AG08396 (cell line): Measurements from ENCODE around the gene IGSF10.

ENCODE experiments used
- DNase-seq: peaks from one replicate; pipeline ENCODE4 v3.0.0; 2012; ENCODE audit warnings: low spot score, mixed read lengths

The IGSF10 gene

DNA sequence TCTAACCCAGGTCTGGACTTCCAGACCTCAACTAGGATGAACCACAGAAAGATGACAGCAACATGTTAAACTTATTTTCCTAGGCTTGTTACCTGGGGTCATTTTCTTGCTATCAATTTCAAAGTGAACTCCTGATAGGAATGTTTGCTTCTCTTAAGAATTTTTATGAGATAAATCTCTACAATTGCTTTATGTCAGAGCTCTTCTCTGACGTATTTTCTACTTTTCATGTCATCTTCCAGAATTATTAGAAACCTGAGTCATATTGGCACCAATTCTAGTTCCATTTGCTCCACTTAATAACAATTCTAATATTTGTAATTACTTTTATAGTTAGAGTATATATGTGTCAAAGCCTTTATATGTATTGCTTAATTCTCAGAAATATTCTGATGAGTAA, 2.1 kb upstream of the IGSF10 start:
- no peak for DNase-seq

DNA sequence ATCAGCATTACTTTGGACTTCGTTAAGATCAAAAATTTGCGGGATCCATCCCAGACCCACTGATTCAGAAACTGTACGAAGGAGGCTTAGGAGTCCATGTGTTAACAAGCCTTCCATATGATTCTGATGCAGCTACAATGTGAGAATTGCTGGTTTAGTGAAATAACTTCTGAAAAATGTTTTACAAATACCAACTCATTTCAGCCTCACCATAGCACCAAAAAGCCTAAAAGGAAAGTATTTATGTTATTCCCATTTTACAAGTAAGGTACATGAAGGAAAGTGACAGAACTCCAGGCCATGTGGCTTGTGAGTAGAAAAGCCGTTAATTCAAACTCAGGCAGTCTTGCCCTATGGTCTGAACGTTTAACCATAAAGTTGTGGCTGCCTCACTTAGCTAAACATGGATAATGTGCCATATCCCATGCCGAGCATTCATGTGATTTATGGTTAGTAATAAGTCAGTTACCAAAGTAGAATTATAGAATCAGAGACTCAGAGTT, 1.5 kb upstream of the IGSF10 start:
- DNase-seq, result no peak

DNA sequence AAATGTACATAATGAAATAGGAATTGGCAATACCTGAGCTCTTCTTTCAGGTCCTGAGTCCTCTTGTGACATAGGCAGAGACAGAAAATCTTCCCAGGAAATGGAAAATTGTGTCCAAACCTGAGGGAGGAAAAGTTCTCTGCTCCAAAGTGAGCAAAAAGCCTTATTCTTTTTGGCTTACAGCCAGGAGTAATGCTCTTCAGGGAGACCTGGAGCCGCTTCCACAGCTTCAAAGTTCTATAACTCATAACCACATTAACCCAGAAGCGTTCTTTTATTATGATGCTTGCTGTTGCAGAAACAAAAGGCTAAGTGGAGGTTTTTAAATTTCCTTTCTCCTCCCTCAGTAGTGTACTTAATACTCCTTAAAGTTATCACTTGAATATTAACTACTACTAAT, 633 bp downstream of the IGSF10 start:
- DNase-seq, result no peak

DNA sequence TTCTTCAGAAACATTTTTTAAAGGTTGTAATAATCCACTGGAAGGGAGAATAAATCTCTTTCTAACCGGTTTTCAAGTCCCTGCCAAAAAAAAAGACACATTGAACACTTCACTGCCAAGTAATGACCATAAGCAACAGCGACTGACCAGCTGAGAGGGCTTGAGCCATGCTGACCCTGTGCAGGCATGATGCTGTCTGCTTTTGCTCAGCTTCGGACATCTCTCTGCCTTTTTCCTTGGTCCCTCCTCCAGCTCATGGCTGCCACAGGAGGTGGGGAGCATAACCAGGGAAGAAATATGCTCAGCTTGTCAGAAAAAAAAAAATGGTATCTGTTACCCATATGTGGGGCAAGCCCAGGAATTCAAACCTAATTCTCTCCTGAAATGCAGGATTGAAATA, 1.5 kb downstream of the IGSF10 start:
- DNase-seq, result no peak

DNA sequence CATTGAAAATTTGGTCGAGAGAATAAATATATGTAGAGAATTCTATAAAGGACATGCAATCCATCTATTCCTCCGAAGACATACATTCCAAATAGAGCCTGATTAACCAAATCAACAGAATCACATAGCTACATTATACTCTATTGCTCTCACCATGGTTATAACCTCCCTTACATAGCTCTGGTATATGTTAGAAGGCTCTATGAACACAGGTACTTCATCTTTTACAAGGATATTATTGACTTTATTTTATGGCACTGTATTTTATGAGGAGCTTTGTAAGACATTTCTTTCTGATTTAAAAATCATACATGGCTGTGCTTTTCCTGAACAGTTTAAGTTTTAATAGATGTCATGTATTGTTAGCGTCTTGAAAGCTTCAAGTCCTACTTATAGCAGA, 4.8 kb downstream of the IGSF10 start:
- DNase-seq, result no peak

DNA sequence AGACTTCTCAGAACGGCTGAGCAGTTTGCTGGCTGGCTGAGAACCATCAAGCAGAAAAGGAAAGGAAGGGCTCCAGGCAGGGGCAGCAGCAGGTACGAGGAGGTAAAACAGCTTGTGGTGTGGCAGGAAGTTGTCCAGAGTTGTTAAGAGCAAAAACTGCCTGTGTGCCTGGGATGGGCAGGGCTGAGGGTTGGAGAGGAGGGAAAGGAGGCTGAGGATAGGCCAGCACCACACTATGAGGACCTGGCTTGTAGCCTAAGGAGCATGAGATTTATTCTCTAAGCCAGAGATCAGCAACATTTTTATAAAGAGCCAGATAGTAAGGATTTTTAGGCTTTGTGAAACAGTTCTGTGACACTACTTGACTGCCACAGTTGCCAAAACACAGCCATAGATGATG, 8.0 kb downstream of the IGSF10 start:
- no peak for DNase-seq

DNA sequence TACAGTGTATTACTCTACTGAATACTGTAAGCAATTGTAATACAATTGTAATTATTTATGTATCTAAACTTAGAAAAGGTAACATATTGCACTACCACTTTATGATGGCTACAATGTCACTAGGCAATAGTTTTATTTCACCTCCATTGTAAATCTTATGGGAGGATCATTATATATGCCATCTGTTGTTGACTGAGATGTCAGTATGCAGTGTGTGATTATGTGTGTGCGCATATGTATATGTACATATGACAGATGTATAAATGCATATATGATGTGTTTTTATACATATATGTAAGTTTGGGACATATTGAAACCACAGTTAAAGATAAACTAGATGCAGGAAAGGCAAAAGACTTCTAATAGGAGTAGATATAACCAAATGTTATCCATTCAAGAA, 8.5 kb downstream of the IGSF10 start:
- no peak for DNase-seq

DNA sequence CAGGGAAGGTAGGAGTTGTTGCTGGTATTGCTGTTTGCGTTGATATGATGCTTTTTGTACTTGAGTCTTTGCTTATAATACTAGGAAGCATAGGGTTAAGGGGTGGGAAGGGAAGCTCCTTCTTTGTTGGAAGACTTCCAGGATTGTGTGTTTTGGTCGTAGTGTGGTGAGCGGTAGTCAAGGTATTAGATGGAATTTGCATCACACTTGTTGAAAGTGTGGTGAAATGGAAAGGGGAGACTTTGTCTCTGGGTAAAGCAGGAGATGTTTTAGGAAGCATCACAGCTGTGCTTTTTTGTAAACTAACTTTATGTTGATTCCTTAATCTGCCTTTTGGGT, 14.9 kb downstream of the IGSF10 start:
- DNase-seq, result no peak

DNA sequence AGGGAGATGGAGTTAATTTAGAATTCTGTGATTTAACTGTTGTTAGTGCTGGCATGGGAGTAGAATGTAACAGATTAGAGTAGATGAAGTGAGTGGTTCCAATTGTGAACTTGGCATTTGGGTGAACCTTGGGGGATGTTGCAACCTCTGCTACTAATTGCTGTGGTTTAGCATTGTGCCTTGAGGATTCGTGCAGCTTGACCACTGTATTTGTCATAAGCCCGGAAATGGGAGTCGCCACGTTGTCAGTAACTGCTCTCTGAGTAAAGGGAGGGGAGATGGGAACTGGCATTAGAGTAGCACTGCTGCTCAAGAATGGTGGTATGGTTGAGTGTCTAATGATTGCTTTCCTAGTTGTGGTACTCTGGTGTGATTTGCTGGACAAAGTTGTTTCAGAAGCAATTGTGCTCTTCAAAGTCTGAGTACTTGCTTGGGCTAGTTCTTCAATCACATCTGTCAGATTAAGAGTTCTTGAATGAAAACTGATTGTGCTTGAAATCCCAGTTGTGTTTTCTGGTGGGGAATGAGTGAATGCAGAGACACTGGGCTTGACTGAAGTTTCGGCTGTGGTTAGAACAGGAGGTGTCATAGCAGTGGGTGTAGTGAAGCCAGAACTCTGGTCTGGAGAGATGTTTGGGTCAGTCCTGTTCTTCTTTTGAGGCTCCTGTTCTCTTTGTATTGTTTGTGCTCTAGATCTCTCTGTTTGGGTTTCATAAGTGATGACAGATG, 15.4 kb downstream of the IGSF10 start:
- peak; percentile 55 for DNase-seq

DNA sequence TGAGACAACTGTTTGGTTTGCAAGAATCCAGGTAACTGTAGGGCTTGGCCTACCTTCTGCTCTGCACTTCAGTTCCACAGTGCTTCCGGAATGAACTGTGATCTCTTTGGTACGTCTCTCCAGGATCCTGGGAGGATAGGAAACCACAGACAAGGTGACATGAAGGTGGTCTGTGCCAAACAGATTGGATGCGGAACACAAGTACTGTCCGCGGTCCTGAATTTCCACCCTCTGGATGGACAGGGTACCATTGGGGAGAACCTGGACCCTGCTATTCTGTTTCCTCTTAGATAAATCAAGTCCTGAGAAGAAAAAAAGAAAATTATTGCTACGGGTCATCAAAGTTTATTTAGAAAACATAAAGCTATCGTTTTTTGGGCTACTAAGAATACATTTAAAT, 17.3 kb downstream of the IGSF10 start:
- no peak for DNase-seq

DNA sequence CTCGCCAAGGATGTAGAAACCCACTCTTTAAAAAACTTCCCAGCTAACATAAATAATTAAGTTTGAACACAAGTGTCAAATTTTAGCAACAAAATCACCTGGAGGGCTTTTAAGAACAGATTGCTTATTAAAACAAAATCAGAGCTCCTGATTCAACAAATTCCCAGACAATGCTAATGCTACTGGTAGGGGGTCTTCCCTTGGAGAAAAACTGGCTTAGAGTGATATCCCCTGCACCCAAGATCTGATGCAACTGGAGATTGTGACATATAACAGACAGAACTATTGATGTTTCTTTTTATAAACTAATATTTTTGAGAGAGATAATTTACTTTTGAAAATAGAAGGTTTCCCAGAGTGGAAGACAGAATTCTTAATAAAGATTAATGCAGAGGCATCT, 19.9 kb downstream of the IGSF10 start:
- DNase-seq, result no peak

DNA sequence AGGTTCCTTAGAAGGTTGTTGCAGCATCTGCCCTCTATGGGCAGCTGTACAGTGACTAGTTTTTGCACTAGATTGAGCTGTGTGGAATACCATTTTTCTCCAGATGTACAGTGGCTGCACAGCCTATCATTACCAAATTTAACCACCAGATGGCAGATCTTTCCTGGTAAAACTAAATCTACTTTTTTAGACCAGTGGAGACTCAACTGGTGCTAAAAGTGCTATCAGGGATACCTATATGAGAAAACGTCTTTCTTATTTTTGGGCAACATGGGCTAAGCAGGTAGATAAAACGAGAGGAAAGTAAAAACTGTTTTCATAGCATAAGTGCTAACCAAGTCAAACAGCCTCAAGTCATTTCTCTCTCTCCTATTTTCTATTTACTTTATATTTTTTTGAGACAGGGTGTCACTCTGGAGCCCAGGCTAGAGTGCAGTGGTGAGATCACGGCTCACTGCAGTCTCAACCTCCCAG, 21.2 kb downstream of the IGSF10 start:
- peak; percentile 47 for DNase-seq

DNA sequence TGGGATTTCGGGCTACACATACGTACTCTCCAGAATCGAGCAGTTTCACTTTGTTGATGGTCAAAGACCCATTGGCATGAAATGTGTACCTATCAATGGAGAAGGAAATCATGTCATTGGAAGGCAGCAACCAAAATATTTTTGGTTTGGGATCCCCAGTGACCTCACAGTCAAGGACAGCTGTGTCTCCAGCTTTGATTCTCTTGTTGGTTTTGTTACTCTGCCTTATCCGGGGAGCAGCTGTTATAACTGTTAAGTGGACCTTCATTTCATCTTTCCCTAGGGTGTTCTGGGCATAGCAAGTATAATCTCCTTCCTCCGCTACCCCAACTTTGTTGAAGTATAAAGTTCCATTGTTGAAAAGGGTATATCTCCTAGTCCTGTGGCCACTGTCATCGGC, 23.0 kb downstream of the IGSF10 start:
- no peak for DNase-seq

DNA sequence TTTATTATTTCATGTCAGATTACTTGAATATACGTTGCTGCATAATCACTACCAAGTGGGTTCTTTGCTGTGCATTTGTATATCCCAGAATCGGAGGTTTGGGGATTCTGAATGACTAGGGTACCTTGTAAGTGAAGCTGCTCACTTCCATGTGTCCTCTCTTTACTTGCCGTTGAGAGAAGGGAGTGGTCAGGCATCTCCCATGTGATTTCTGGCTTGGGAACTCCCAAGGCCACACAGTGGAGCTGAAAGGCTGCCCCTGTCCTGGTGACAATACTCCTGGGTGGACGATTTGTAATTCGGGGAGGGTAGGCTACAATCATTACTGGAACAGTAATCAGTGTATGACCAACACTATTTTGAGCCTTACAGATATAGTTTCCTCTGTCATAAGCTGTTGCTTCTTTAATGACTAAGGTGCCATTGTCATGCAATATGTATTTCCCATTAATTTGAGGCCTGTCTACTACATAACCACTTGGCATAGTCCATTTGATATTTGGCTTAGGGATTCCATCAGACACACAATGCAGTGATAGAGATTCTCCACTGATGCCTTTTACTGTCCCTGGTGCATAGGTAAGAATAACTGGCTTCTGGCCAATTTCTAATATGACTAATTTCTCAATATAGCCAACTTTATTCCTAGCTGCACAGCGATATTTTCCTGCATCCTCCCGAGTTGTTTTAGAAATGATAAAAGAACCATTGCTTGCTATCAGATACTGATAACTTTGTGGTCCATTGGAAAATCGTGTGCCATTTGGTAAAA, 24.0 kb downstream of the IGSF10 start:
- DNase-seq, result no peak

DNA sequence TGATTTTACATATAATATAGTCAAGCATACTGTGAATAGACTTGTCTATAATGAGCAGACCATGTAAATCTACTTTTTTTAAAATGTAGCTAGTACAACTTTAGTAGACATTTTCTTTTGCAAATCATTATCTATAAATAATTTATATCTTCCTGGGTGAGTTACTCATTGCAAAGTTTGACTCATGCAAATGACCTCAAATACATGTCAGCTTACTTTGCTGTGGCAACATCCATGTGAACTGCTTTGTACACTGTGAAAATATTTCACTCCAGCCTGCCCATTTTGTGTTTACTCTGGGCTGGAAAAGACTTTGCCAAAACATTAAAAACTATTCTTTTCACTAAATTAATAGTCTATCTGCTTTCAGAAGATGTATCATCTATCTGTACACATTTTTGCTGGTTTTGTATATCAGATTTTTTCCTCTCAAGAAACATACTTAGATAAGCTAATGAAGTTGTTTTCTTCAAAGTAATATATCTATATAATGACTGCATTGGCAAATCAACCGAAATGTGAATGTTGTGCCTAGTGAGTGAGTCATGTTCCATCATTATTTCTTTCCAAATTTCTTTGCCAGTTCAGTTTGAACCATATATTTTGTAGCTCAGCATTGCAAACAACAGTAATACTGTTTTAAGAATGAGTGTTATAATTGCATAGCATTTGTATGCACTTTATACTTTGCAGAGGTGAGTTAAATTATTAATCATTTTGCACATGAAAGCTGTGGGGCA, 26.5 kb downstream of the IGSF10 start:
- DNase-seq, result peak; percentile 83

DNA sequence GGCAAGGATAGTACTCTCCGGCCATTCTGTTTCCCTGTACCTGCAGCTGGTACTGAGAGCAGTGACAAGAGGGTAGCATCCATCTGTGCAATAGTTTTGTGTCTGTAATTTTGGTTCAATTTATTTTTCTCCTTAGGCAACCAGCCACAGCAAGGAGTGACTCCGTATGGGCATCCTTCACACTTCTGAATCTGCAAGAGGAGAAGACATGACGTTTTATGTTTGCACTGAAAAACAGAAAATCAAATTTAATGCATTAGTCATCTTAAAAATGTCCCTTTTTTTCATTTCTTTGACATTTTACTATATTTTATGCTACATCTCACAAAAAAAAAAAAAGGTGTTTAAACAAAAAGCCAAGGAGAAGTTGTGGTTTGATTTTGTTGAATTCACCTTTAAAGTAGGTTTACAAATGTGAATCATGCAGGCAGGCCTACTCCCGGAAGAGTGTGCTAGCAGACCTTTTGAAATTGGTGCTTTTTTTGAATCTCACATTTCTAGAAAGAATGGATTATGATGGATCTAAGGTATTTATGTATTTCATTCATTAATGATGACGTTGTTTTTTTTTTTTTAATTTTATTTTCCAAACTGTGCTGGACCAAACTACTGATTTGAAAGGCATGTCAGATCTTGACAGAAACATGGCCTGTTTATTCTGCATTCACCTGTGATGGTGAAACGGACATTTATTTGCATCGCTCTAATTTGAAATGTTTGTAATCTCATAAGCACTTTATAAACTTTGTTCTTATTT, 28.1 kb downstream of the IGSF10 start:
- no peak for DNase-seq

DNA sequence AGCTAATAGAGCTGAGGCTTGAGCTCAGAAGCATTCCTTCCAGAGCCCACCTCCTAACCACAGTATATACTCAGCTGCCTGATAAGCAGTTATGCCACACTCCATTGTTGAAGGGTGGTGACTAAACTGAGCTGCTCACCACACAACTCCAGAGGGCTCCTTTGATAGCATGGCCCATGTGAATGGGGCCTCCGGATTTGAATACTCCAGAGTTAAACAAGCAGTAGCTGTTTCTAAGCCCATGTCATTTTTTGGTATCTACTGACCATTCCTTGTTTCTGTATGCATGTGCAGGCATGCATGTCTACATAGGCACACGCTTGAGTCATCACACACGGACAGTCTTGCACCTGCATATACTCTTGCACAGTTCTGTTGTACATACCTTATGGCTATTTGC, 28.9 kb downstream of the IGSF10 start:
- DNase-seq, result peak; percentile 50

DNA sequence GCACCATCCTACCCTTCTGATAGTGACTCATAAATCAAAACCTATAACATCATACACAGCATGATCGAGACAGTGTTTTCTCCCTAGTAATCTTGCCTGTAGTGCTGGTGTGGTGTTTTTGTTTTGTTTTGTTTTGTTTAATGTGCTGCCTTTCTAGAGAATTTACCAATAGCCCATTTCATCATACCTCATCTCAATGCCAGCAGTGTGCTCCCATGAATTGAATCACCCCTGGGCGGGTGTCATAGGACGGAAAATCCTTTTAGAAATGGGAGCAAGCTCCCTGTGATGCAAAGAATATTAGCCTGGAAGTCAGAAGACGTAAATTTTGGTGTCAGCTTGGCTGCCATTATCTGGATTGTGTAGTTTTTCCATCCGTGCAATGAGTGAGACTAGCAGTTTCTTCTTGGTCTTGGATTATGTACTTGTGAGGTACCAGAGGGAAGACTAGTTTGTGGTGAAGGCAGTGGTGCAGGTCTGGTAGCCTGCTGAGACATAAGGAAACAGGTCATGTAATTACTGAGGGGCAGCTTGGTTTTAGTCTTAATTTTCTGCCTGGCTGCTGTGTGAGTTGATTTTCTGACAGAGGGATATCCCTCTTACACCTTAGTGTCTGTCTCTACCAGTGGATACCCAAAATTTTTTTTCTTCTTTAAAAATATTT, 29.9 kb downstream of the IGSF10 start:
- DNase-seq, result no peak

DNA sequence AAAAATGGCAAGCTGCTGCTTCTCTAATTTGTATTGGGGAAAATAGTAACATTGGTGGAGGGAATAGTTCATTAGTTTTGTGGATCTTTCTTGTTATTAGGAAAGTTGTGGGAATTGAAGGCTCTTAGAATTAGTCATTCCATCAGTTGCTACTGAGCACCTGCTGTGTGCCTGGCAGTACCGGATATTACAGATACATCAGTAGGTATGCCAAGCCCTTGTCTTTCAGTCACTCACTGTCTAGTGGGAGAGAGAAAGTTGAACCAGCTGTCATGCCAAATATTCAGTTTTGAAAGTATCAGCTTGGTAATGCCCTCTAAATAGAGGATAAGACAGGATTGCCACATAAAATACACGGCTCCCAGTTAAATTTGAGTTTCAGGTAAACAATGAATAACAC, 32.5 kb downstream of the IGSF10 start:
- DNase-seq, result no peak

DNA sequence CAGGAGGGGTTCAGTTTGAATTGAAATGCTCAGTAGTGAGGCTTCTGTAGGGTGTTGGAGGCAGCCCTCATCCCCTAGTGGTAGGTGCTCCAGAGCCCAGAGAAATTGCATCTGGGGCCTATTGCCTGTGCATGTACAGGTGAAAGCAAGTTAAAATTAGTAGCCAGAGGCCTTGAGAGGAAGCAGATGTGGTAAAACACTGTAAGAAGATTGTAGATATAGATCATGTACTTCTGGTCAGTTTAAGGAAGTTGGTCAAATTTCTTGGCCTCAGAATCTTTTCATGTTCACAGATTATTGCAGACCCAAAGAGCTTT, 34.6 kb downstream of the IGSF10 start:
- DNase-seq, result no peak

DNA sequence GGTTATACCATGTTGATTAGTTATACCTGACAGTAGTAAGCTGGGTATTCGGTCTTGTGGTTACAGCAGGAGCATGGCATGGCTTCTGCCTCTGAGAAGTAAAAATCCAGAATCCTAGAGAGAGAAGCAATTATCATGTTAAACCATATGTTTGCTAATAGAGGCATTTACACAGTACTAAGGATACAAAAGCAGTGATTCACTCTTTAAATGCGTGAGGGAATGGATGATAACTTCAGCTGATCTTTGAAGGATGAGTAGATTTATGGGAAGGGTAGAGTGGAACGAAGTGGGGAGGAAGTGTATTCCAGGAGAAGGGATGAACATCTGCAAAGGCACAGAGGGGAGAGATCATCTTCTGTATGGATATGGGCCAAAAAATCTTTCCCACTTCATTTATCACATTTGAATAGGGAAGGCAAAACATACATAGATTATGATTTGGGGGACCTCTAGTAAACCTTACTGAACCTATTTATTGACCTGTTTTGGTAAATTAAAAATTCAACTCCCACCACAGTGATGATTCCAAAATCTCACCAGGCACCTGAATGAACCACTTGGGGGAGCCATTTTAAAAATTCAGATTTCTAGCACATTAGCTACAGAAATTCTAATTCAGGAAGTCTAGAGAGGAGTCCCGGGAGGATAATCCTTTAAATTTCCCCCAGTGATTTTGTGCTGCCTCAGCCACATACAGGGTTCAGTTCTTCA, 35.1 kb downstream of the IGSF10 start:
- DNase-seq, result no peak
